Glutamatergic neuron (in vitro differentiated cells): ENCODE data around the gene MFSD2B. TPM values are rescaled to one million over a fixed set of nuclear protein-coding genes. Genes with fewer than 3 reads are reported as not detected.
"Not testable (repeated sequence)": the region's sequence is repeated elsewhere in the genome, so short reads cannot be mapped to it uniquely, and the experiment has no call there.

ENCODE experiments used
- DNase-seq: peaks from one replicate; pipeline ENCODE4 v3.0.0; 2022
- H3K27ac Mint-ChIP-seq: one replicate; pipeline ENCODE4 v1.8.0; 2020; ENCODE audit warnings: mild to moderate bottlenecking, mixed read lengths, inconsistent platforms; ENCODE audit not compliant: unreplicated experiment
- H3K27me3 Mint-ChIP-seq: one replicate; pipeline ENCODE4 v1.8.0; 2020; ENCODE audit warnings: mild to moderate bottlenecking, moderate library complexity, mixed read lengths, inconsistent platforms; ENCODE audit not compliant: unreplicated experiment
- H3K36me3 Mint-ChIP-seq: one replicate; pipeline ENCODE4 v1.8.0; 2020; ENCODE audit warnings: mild to moderate bottlenecking, mixed read lengths, inconsistent platforms; ENCODE audit not compliant: unreplicated experiment
- H3K4me1 Mint-ChIP-seq: one replicate; pipeline ENCODE4 v1.8.0; 2020; ENCODE audit warnings: mild to moderate bottlenecking, low read depth, mixed read lengths, inconsistent platforms; ENCODE audit not compliant: unreplicated experiment
- H3K4me3 Mint-ChIP-seq: one replicate; pipeline ENCODE4 v1.8.0; 2020; ENCODE audit warnings: mild to moderate bottlenecking, mixed read lengths, inconsistent platforms; ENCODE audit not compliant: unreplicated experiment
- H3K9me3 Mint-ChIP-seq: one replicate; pipeline ENCODE4 v1.8.0; 2020; ENCODE audit warnings: mild to moderate bottlenecking, moderate library complexity, mixed read lengths, inconsistent platforms; ENCODE audit not compliant: unreplicated experiment
- total RNA-seq: library from RNA; stranded (reverse); fragmentation: NEBNext Ultra II Directional; extraction: Animal tissue kit (Norgen Biotek cat#: 25700); gene quantifications from one replicate; pipeline ENCODE4 v1.2.1, GENCODE V29; 2021; ENCODE audit not compliant: unreplicated experiment
- TF ChIP-seq, protein P1 (sequence below): fragments of 200-600 bp; sonication (generic); IDR thresholded peaks from one replicate; pipeline ENCODE4 v1.5.0; 2021; ENCODE audit not compliant: partially characterized antibody, unreplicated experiment

The MFSD2B gene
- total RNA-seq, 1 donor from 2014 or later, result 0.29 TPM

GRCh38 chr2:24024018-24024417 lies 14.1 kb downstream of the MFSD2B start:
- no peak overlapping the region for H3K4me3 Mint-ChIP-seq
- TF ChIP-seq, protein P1, sequence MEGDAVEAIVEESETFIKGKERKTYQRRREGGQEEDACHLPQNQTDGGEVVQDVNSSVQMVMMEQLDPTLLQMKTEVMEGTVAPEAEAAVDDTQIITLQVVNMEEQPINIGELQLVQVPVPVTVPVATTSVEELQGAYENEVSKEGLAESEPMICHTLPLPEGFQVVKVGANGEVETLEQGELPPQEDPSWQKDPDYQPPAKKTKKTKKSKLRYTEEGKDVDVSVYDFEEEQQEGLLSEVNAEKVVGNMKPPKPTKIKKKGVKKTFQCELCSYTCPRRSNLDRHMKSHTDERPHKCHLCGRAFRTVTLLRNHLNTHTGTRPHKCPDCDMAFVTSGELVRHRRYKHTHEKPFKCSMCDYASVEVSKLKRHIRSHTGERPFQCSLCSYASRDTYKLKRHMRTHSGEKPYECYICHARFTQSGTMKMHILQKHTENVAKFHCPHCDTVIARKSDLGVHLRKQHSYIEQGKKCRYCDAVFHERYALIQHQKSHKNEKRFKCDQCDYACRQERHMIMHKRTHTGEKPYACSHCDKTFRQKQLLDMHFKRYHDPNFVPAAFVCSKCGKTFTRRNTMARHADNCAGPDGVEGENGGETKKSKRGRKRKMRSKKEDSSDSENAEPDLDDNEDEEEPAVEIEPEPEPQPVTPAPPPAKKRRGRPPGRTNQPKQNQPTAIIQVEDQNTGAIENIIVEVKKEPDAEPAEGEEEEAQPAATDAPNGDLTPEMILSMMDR, result no peak
- no peak for DNase-seq
- peaks cover 6% of the 10 kb centered on the region for H3K36me3 Mint-ChIP-seq
- H3K9me3 Mint-ChIP-seq, result peaks cover 3% of the 10 kb centered on the region
- peak overlapping the region; percentile 11 for H3K27ac Mint-ChIP-seq
- peaks cover 12% of the 10 kb centered on the region for H3K27me3 Mint-ChIP-seq
- peaks cover 4% of the 10 kb centered on the region for H3K4me1 Mint-ChIP-seq

DNA sequence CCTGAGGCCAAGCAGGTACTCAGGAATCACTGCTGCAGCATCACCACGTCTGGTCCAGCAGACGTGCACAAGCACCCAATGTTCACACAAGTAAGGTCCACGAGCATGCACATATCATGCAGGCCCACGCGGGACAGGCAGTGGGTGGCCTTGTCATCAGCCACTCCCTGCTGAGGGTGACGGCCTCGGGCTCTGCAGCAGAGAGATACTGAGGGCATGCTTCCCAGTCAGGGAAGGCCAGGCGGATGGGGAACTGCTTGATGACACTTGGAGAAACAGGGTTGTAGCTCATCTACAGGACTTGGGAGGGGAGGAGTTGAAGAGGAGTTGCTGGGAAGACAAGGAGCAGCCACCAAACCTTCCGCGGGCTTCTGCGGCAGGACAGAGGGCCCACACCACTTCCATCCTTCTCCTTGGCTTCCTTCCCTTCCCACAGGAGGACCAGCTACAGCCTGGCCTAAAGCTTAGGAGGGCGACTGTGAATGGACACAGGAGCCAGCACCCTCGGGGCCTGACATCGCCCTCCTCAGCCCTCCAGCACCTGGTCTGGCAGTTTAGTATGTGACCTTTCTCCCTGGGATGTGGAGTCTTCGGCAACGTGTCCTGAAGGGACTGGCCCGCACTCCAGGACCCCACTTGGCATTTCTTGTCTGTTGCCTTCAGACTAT lies 15.2 kb downstream of the MFSD2B start:
- TF ChIP-seq, protein P1, result no peak
- H3K4me3 Mint-ChIP-seq, result no peak overlapping the region
- H3K27ac Mint-ChIP-seq, result no peak overlapping the region
- no peak for DNase-seq
- peaks cover 3% of the 10 kb centered on the region for H3K9me3 Mint-ChIP-seq
- peaks cover 6% of the 10 kb centered on the region for H3K36me3 Mint-ChIP-seq
- peaks cover 8% of the 10 kb centered on the region for H3K4me1 Mint-ChIP-seq
- H3K27me3 Mint-ChIP-seq, result peaks cover 12% of the 10 kb centered on the region

DNA sequence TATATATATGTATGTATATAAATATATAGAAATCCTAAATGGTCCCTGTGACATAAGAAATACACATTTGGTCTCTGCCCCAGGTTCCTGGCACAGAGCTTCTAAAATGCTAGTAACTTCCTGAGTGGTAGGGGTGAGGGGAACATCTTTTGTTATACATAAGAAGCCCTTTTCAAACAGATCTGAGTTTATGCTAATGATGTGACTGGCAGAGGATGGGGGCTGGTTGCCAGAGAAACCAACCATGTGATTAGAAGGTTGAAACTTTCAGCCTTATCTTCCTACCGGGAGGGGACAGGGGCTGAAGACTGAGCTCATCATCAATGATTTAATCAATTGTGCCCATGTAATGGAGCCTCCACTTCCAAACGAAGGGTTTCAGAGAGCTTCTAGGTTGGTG lies 16.3 kb downstream of the MFSD2B start:
- no peak overlapping the region for H3K27ac Mint-ChIP-seq
- TF ChIP-seq, protein P1, result no peak
- DNase-seq, result no peak
- H3K9me3 Mint-ChIP-seq, result peaks cover 3% of the 10 kb centered on the region
- no peak overlapping the region for H3K4me3 Mint-ChIP-seq
- peaks cover 8% of the 10 kb centered on the region for H3K4me1 Mint-ChIP-seq
- peaks cover 12% of the 10 kb centered on the region for H3K27me3 Mint-ChIP-seq
- H3K36me3 Mint-ChIP-seq, result peaks cover 6% of the 10 kb centered on the region

- H3K36me3 Mint-ChIP-seq, result no peaks in the 10 kb centered on the region
- H3K4me1 Mint-ChIP-seq, result no peaks in the 10 kb centered on the region
- no peak overlapping the region for H3K27ac Mint-ChIP-seq
- TF ChIP-seq, protein P1, result no peak
- no peaks in the 10 kb centered on the region for H3K9me3 Mint-ChIP-seq
- H3K27me3 Mint-ChIP-seq, result no peaks in the 10 kb centered on the region
- no peak for DNase-seq
- H3K4me3 Mint-ChIP-seq, result no peak overlapping the region
These were observed 29.1 kb downstream of the MFSD2B start for GRCh38 chr2:24038786-24039499.

- Mint-ChIP-seq H3K27me3 (no peaks in the 10 kb centered on the region), H3K36me3 (no peaks in the 10 kb centered on the region), H3K4me3 (no peak overlapping the region), H3K9me3 (peaks cover 2% of the 10 kb centered on the region), H3K27ac (no peak overlapping the region), H3K4me1 (peaks cover 2% of the 10 kb centered on the region)
- no peak for DNase-seq
- TF ChIP-seq, protein P1, result no peak
These were observed 30.6 kb downstream of the MFSD2B start for GRCh38 chr2:24040511-24040910.

DNA sequence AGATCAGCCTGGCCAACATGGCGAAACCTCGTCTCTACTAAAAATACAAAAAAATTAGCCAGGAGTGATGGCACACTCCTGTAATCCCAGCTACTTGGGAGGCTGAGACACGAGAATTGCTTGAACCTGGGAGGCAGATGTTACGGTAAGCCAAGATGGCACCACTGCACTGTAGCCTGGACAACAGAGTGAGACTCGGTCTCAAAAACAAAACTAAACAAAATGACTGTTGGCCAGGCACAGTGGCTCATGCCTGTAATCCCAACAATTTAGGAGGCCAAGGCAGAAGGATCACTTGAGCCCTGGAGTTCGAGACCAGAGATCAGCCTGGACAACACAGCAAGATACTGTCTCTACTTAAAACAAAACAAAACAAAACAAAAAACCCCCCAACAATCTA lies 33.2 kb downstream of the MFSD2B start:
- H3K36me3 Mint-ChIP-seq, H3K27ac Mint-ChIP-seq, DNase-seq, H3K27me3 Mint-ChIP-seq, H3K4me3 Mint-ChIP-seq, H3K9me3 Mint-ChIP-seq: not testable (repeated sequence)
- peaks cover 13% of the 10 kb centered on the region for H3K4me1 Mint-ChIP-seq
